ENCODE data around the gene TRABD2B.

Gene TRABD2B

DNA sequence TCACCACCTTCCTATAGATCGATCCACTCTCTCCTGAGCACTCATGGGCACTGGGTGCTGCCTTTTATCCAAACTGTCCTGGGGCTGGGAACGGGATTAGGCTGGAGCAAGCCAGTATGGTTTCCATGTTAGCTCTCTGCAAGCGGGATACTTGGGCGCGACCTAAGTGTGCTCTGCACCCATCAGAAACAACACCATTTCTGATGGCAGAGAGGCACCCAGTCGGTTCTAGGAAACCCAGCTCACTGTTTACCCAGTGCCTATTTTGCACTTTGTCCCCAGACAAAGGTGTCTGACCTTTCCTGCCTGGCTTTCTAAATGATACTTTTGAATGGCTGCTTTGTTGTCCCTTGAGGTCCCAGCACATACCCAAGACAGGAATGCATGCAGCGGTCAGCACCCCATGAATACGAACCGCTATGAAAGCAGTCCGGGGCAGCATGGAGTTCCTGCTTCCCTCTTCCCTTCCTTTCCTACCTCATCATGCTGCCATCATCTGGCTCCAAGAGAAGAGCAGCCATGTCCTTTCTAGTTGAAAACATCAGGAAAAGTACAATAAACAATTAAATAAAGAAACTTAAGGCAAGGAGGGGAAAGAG, 83.9 kb downstream of the TRABD2B start:
- no peak overlapping the region for H3K9ac ChIP-seq (ENCODE audit: low read depth in 1 of 2, low read length in 2 of 2)
- no peak overlapping the region for H3K4me3 ChIP-seq (ENCODE audit: low read depth in 1 of 2, low read length in 2 of 2)
- no peaks in the 10 kb centered on the region for H3K27me3 ChIP-seq (ENCODE audit: control insufficient read depth in 1 of 2, insufficient read depth in 2 of 2, low read length in 2 of 2)
- H3K9me3 ChIP-seq (ENCODE audit: control insufficient read depth in 1 of 2, low read length in 2 of 2), result no peaks in the 10 kb centered on the region
- H3K36me3 ChIP-seq (ENCODE audit: control insufficient read depth in 1 of 2, insufficient read depth in 2 of 2, low read length in 2 of 2), result no peaks in the 10 kb centered on the region
- H3K4me1 ChIP-seq (ENCODE audit: control insufficient read depth in 1 of 2, insufficient read depth in 2 of 2, low read length in 2 of 2), result peaks cover 14 to 18% of the 10 kb centered on the region in 2 donors
- H3K27ac ChIP-seq (ENCODE audit: low read depth, low read length), result no peak overlapping the region

DNA sequence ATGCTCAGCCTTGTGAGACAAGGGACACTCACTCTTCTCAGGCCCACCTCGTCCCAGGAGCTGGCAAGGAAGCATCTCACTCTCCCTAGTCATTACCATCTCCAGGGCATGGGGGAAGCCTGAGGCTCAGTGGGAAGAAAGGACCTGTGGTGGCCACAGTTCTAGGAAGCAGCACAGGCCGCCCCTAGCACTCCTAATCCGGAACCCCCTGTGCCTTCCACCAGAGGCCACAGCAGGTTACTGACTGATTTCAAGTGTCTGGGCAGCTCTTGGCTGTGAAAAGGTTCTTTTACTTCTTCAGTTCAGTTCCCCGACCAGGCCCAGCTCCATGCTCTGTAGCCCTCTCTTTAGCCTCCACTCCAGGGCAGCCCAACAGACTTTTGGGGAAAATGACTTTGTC, 84.4 kb downstream of the TRABD2B start:
- H3K4me3 ChIP-seq (ENCODE audit: low read depth in 1 of 2, low read length in 2 of 2), result no peak overlapping the region
- H3K27ac ChIP-seq (ENCODE audit: low read depth, low read length), result no peak overlapping the region
- no peaks in the 10 kb centered on the region for H3K36me3 ChIP-seq (ENCODE audit: control insufficient read depth in 1 of 2, insufficient read depth in 2 of 2, low read length in 2 of 2)
- no peaks in the 10 kb centered on the region for H3K9me3 ChIP-seq (ENCODE audit: control insufficient read depth in 1 of 2, low read length in 2 of 2)
- H3K9ac ChIP-seq (ENCODE audit: low read depth in 1 of 2, low read length in 2 of 2), result no peak overlapping the region
- peaks cover 8 to 13% of the 10 kb centered on the region in 2 donors for H3K4me1 ChIP-seq (ENCODE audit: control insufficient read depth in 1 of 2, insufficient read depth in 2 of 2, low read length in 2 of 2)
- H3K27me3 ChIP-seq (ENCODE audit: control insufficient read depth in 1 of 2, insufficient read depth in 2 of 2, low read length in 2 of 2), result no peaks in the 10 kb centered on the region

DNA sequence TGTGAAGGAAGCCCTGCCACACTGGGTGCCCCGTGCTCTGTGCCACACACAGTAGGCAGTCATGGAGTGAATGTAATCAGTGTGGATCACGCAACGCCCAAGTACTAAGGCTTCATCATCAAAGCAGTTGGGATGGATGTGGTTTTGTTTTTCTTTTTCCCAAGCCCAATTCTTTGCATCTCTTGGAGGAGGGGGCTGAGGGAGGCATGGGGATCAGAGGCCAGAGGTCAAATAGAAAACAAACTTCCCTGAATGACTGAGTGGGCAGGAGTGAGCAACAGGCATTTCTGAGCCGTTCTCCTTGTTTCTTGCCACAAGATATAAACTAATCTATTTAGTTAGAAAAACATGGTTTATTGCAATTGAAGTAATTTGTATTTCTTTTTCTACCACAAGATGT, 85.3 kb downstream of the TRABD2B start:
- no peak overlapping the region for H3K9ac ChIP-seq (ENCODE audit: low read depth in 1 of 2, low read length in 2 of 2)
- no peak overlapping the region for H3K27ac ChIP-seq (ENCODE audit: low read depth, low read length)
- peaks cover 8 to 13% of the 10 kb centered on the region in 2 donors for H3K4me1 ChIP-seq (ENCODE audit: control insufficient read depth in 1 of 2, insufficient read depth in 2 of 2, low read length in 2 of 2)
- no peaks in the 10 kb centered on the region for H3K9me3 ChIP-seq (ENCODE audit: control insufficient read depth in 1 of 2, low read length in 2 of 2)
- H3K4me3 ChIP-seq (ENCODE audit: low read depth in 1 of 2, low read length in 2 of 2), result no peak overlapping the region
- H3K36me3 ChIP-seq (ENCODE audit: control insufficient read depth in 1 of 2, insufficient read depth in 2 of 2, low read length in 2 of 2), result no peaks in the 10 kb centered on the region
- H3K27me3 ChIP-seq (ENCODE audit: control insufficient read depth in 1 of 2, insufficient read depth in 2 of 2, low read length in 2 of 2), result no peaks in the 10 kb centered on the region

DNA sequence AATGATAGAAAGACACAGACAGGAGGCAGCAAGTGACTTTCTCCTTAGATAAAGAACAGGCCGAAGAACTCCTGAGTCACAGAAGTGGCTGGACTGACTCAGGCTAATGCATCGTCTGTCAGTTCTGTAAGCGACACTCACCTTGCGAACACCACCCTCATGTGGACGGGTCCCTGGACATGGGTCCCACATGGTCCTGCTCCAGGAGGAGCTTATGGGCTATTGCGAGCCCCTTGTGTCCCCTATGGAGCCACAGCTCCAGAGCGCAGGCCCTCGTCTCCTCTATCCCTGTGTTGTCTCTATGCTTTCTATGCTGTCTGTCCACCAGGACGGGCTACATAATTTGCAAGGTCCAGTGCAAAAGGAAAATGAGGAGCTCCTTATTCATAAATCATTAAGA, 85.8 kb downstream of the TRABD2B start:
- peaks cover 8 to 13% of the 10 kb centered on the region in 2 donors for H3K4me1 ChIP-seq (ENCODE audit: control insufficient read depth in 1 of 2, insufficient read depth in 2 of 2, low read length in 2 of 2)
- H3K9ac ChIP-seq (ENCODE audit: low read depth in 1 of 2, low read length in 2 of 2), result no peak overlapping the region
- no peaks in the 10 kb centered on the region for H3K27me3 ChIP-seq (ENCODE audit: control insufficient read depth in 1 of 2, insufficient read depth in 2 of 2, low read length in 2 of 2)
- no peak overlapping the region for H3K27ac ChIP-seq (ENCODE audit: low read depth, low read length)
- H3K36me3 ChIP-seq (ENCODE audit: control insufficient read depth in 1 of 2, insufficient read depth in 2 of 2, low read length in 2 of 2), result no peaks in the 10 kb centered on the region
- no peaks in the 10 kb centered on the region for H3K9me3 ChIP-seq (ENCODE audit: control insufficient read depth in 1 of 2, low read length in 2 of 2)
- no peak overlapping the region for H3K4me3 ChIP-seq (ENCODE audit: low read depth in 1 of 2, low read length in 2 of 2)

DNA sequence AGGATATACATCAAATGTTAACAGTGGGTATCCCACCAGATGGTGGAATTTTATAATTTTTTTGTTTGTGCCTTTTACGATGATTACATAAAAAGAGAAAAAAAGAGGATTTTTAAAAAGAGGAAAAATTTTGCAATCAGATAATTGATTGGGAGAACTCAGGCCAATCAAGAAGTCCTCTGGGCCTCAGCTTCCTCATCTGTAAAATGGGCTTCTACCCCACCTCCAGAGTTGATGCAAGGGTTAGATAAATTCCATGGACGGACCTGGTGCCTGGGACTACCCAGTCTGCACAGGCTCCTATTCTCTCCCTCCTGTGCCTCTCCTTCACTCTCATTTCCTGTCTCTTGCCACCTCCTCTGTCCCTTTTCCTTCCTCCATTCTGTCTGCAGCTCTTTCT, 88.9 kb downstream of the TRABD2B start:
- Histone ChIP-seq H3K27ac (ENCODE audit: low read depth, low read length) (no peak overlapping the region), H3K9ac (ENCODE audit: low read depth in 1 of 2, low read length in 2 of 2) (no peak overlapping the region), H3K9me3 (ENCODE audit: control insufficient read depth in 1 of 2, low read length in 2 of 2) (no peaks in the 10 kb centered on the region), H3K4me1 (ENCODE audit: control insufficient read depth in 1 of 2, insufficient read depth in 2 of 2, low read length in 2 of 2) (peaks cover 7 to 12% of the 10 kb centered on the region in 2 donors), H3K4me3 (ENCODE audit: low read depth in 1 of 2, low read length in 2 of 2) (no peak overlapping the region), H3K27me3 (ENCODE audit: control insufficient read depth in 1 of 2, insufficient read depth in 2 of 2, low read length in 2 of 2) (no peaks in the 10 kb centered on the region), H3K36me3 (ENCODE audit: control insufficient read depth in 1 of 2, insufficient read depth in 2 of 2, low read length in 2 of 2) (no peaks in the 10 kb centered on the region)

DNA sequence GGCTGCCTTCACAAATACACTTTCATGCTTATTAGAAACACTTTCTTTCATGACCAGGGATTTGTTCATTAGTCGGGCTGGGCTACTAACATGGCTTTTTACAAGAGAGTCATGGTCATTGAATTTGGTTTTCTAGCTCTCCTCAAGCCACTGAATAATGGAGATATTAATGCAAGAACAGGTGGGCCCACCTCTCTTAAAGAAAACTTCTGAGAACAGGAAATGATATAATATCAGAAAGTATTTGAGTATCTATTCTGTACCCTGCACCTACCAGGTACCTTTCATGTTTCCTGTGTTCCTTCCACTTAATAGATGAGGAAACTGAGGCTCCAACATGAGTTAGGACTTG, 90.0 kb downstream of the TRABD2B start:
- Histone ChIP-seq H3K9me3 (ENCODE audit: control insufficient read depth in 1 of 2, low read length in 2 of 2) (no peaks in the 10 kb centered on the region), H3K27me3 (ENCODE audit: control insufficient read depth in 1 of 2, insufficient read depth in 2 of 2, low read length in 2 of 2) (no peaks in the 10 kb centered on the region), H3K27ac (ENCODE audit: low read depth, low read length) (no peak overlapping the region), H3K36me3 (ENCODE audit: control insufficient read depth in 1 of 2, insufficient read depth in 2 of 2, low read length in 2 of 2) (no peaks in the 10 kb centered on the region), H3K4me1 (ENCODE audit: control insufficient read depth in 1 of 2, insufficient read depth in 2 of 2, low read length in 2 of 2) (peaks cover 0 to 7% of the 10 kb centered on the region in 2 donors), H3K4me3 (ENCODE audit: low read depth in 1 of 2, low read length in 2 of 2) (no peak overlapping the region), H3K9ac (ENCODE audit: low read depth in 1 of 2, low read length in 2 of 2) (no peak overlapping the region)

DNA sequence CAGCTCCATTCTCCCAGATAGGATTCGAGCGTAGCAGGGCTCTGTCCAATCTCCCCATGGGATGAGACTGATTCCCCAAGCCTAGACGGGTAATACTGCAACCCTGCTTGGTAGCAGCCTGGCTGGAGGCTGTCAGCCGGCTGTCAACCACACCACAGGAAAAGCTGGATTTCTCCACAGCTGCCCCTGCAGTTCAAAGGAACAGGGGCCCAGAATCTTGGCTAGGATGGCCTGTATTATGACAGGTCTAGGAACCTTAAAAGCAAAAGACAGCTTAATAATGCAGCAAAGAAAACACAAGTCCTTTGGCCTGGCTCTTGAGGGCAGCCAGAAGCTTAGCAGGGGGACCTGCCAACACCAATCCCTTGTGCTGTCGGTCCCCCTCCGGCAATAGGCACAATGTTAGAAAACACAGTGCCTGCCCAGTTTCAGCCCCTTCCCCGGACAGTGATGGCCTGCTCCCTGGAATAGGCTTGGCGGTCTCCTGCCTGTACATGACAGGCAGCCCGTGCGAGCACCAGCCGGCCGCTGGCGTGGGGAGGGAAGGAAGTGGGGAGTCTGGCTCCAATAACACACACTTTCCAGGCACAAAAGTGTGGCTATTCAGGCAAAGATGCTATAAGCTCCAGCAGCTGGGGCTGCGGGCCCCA, 90.5 kb downstream of the TRABD2B start:
- peaks cover 0 to 5% of the 10 kb centered on the region in 2 donors for H3K4me1 ChIP-seq (ENCODE audit: control insufficient read depth in 1 of 2, insufficient read depth in 2 of 2, low read length in 2 of 2)
- H3K9me3 ChIP-seq (ENCODE audit: control insufficient read depth in 1 of 2, low read length in 2 of 2), result no peaks in the 10 kb centered on the region
- no peak overlapping the region for H3K27ac ChIP-seq (ENCODE audit: low read depth, low read length)
- no peak overlapping the region for H3K4me3 ChIP-seq (ENCODE audit: low read depth in 1 of 2, low read length in 2 of 2)
- no peaks in the 10 kb centered on the region for H3K36me3 ChIP-seq (ENCODE audit: control insufficient read depth in 1 of 2, insufficient read depth in 2 of 2, low read length in 2 of 2)
- no peak overlapping the region for H3K9ac ChIP-seq (ENCODE audit: low read depth in 1 of 2, low read length in 2 of 2)
- H3K27me3 ChIP-seq (ENCODE audit: control insufficient read depth in 1 of 2, insufficient read depth in 2 of 2, low read length in 2 of 2), result no peaks in the 10 kb centered on the region

DNA sequence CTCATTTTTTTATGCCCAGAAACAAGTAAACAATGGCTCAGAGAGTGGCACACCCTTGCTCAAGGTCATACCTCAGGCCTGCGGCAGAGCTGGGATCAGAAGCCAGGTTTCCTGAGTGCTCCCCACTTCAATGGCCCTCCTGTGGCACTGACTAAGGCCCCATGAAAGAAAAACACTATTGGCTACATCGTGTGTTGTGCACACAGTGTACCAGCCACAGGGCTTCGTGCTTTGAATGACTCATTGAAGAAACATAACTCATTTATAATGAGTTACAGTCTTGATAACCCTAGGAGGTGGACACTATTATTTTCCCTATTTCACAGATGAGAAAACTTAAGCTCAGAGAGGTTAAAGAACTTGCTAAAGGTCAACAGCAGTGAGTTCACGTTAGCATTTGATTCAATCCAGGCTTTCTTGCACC, 91.2 kb downstream of the TRABD2B start:
- Histone ChIP-seq H3K27me3 (ENCODE audit: control insufficient read depth in 1 of 2, insufficient read depth in 2 of 2, low read length in 2 of 2) (no peaks in the 10 kb centered on the region), H3K9me3 (ENCODE audit: control insufficient read depth in 1 of 2, low read length in 2 of 2) (no peaks in the 10 kb centered on the region)

DNA sequence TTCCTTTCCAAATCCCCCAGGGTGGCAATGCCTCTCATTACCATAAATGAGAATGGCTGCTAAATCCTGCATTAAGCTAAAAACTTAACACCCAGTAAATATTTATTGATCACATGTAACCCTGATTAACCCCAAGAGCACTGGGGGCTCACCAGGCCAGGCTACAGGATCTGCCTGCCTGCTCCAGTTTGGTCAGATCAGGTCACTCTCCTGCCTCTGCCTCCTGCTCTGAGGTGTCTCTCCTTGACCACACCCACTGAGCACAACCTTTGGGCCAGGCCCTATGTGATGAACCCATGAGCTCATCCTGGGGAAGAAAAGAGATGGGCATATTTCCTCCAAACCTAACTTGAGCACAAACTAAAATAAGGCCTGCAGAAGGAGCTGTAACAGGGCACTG, 93.5 kb downstream of the TRABD2B start:
- no peaks in the 10 kb centered on the region for H3K27me3 ChIP-seq (ENCODE audit: control insufficient read depth in 1 of 2, insufficient read depth in 2 of 2, low read length in 2 of 2)
- no peaks in the 10 kb centered on the region for H3K36me3 ChIP-seq (ENCODE audit: control insufficient read depth in 1 of 2, insufficient read depth in 2 of 2, low read length in 2 of 2)
- no peak overlapping the region for H3K9ac ChIP-seq (ENCODE audit: low read depth in 1 of 2, low read length in 2 of 2)
- H3K27ac ChIP-seq (ENCODE audit: low read depth, low read length), result no peak overlapping the region
- no peaks in the 10 kb centered on the region for H3K9me3 ChIP-seq (ENCODE audit: control insufficient read depth in 1 of 2, low read length in 2 of 2)
- H3K4me3 ChIP-seq (ENCODE audit: low read depth in 1 of 2, low read length in 2 of 2), result no peak overlapping the region
- H3K4me1 ChIP-seq (ENCODE audit: control insufficient read depth in 1 of 2, insufficient read depth in 2 of 2, low read length in 2 of 2), result peaks cover 0 to 4% of the 10 kb centered on the region in 2 donors

More for the DNA sequence above, 91.2 kb downstream of the TRABD2B start:
- no peak overlapping the region for H3K27ac ChIP-seq (ENCODE audit: low read depth, low read length)
- H3K9ac ChIP-seq (ENCODE audit: low read depth in 1 of 2, low read length in 2 of 2), result no peak overlapping the region
- no peaks in the 10 kb centered on the region for H3K36me3 ChIP-seq (ENCODE audit: control insufficient read depth in 1 of 2, insufficient read depth in 2 of 2, low read length in 2 of 2)
- peaks cover 0 to 4% of the 10 kb centered on the region in 2 donors for H3K4me1 ChIP-seq (ENCODE audit: control insufficient read depth in 1 of 2, insufficient read depth in 2 of 2, low read length in 2 of 2)
- no peak overlapping the region for H3K4me3 ChIP-seq (ENCODE audit: low read depth in 1 of 2, low read length in 2 of 2)

DNA sequence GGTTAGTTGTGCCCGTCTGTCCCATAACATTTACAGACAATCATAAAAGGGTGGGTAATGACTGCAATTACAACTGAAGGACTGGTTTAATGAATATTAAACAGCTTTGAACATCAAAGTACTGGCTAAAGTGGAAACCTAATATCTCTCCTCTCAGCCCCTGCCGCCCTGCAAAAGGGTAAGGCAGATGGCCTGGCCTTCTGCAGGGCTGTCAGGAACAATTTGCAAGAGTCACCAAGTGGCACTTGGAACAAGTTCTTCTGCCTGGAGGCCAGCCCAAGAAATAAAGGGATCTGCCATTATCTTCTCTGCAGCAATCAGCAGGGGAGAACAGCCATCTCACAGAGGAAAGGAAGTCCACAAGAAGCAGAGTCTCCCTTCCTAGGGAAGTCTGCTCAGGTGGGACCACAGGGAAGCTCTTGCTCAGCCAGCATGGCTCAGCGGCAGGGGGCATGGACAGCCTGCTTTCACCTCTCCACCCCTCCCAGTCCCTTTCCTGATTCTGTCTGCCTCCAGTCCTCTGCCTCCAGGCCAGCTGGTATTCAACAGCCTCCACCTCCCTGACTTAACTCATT, 96.1 kb downstream of the TRABD2B start:
- no peaks in the 10 kb centered on the region for H3K36me3 ChIP-seq (ENCODE audit: control insufficient read depth in 1 of 2, insufficient read depth in 2 of 2, low read length in 2 of 2)
- peaks cover 2 to 4% of the 10 kb centered on the region in 2 donors for H3K4me1 ChIP-seq (ENCODE audit: control insufficient read depth in 1 of 2, insufficient read depth in 2 of 2, low read length in 2 of 2)
- no peaks in the 10 kb centered on the region for H3K9me3 ChIP-seq (ENCODE audit: control insufficient read depth in 1 of 2, low read length in 2 of 2)
- H3K4me3 ChIP-seq (ENCODE audit: low read depth in 1 of 2, low read length in 2 of 2), result no peak overlapping the region
- H3K27me3 ChIP-seq (ENCODE audit: control insufficient read depth in 1 of 2, insufficient read depth in 2 of 2, low read length in 2 of 2), result no peaks in the 10 kb centered on the region
- no peak overlapping the region for H3K9ac ChIP-seq (ENCODE audit: low read depth in 1 of 2, low read length in 2 of 2)
- H3K27ac ChIP-seq (ENCODE audit: low read depth, low read length), result no peak overlapping the region

All from duodenal mucosa (tissue), 2 donors.